GM19395 (cell line): Measurements from ENCODE around the gene SNAPC1.
A peak's percentile ranks its signal among the peaks of the same experiment; 100 is the strongest.

Experiments used
- ATAC-seq: cut with Tn5 transposase; IDR thresholded peaks from one replicate; pipeline ENCODE4 v1.9.1; 2021; ENCODE audit warnings: mild to moderate bottlenecking, moderate library complexity; ENCODE audit not compliant: unreplicated experiment

The SNAPC1 gene

DNA sequence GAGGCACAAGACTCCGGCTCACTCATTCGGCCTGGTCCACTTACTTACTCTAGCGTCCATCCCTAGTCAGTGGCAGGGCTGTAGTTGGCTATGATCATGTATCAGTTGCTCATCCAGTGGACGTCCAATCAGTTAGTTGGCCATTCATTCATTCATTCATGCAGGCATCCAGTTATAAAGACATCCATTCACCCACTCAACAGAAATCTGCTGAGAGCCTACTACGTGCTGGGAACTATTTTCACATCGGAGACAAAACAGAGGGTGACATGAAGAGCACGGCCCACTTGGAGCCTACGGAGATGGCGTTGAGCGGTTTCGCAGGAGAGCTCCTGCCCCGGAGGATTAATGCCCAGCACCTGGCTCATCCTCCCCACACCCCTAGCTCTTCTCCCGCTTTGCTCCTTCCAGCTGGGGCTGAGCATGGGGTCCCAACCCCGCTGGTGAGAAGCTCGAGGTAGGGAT, 49.7 kb downstream of the SNAPC1 start:
- ATAC-seq, result no peak

DNA sequence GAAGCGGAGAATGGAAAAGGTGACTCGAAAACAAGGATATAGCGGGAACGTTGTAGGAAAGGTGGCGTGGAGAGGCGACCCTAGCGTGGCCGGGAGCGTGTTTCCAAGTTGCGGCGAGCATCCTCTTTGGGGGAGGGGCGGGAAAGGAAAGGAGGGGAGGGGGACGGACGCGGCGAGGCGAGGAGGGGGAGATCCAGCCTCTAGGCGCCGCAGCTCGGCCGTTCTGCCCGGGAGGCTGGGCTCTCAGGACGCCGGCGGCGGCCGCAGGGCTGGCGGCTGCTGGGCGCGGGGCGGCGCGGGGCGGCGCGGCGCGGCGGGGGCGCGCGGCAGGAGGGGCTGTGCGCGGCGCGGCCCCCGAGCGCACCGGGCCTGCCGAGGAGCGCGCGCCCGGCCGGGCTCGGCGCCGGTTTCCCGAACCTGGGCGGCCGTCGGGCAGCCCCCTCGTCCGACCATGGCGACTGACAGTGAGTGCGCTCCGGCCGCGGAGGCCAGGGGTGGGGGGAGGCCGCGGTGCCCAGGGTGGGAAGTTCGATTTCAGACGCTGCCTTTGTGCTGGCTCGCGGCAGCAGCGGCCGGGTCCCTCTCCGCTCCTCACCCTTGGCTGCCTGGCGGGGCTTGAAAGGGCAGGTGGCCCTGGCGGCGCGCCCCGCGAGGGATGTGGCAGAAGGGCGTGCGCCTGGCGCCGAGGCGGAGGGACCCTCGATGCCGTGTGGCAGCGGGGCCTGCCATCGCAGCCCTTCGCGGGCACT, 50.3 kb downstream of the SNAPC1 start, which contains the start of gene SYT16:
Gene SYT16, plus strand, starts transcription at position 357 of the 749 bp plus-strand sequence.
- ATAC-seq, result no peak

DNA sequence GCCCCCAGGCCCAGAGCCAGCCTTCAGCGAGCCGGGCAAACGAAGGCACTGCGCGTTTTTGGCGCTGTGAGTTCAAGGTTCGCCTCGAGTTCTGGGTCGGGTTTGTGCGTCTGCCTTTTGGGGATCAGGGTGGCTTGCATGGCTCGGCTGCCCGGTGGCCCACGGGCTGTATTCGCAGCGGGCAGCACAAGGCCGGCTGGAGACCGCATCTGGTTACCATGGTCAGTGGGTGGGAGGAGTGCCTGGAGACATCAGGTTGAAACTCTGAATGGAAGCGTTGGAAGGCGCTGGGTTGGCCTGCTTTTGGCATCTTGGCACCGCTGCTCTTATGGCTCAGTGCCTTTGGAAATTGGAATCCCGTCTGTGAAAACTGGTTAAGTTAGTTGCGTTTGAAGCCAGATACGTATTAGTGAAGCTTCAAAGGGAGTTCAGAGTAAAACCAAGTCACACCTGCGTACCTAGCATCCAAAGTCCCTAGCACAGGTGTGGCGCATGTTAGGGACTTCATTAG, 50.9 kb downstream of the SNAPC1 start:
- ATAC-seq, result no peak

DNA sequence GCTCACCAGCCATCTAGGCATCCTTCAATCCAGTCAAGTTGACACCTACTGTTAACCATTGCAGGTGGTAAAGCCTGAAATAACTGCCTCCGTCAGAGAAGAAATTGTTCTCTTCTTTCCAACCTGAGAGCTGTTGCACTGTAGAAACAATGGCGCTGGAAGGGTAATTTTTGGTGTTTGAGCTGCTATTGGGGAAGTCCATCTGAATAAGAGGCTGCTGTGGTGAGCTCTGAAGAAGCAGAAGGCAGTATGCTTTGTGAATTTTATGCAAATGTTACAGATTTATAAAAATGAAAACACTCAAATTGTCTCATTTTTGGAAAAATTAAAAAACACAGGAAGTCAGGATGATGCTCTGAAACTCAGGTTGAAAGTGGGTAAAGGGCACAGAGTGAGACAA, 60.2 kb downstream of the SNAPC1 start:
- ATAC-seq, result no peak

DNA sequence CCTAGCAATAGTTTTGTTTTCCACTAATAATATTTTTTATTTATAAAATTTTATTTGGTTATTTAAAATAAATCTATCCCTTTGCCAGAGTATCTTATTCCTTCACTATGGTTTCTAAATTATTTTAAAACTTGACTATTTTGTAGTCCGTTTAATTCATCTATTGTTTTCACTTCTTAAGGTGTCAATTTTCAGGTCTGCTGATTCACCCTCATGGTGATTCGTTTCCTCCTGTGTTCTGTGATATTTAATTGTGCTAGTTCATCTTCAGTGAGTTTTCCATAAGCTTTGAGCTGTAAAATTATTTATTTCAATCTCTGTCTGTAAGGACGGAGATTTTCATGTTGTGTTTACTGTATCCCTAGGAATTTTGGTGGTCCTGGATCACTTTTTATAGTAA, 70.6 kb downstream of the SNAPC1 start:
- ATAC-seq, result no peak

DNA sequence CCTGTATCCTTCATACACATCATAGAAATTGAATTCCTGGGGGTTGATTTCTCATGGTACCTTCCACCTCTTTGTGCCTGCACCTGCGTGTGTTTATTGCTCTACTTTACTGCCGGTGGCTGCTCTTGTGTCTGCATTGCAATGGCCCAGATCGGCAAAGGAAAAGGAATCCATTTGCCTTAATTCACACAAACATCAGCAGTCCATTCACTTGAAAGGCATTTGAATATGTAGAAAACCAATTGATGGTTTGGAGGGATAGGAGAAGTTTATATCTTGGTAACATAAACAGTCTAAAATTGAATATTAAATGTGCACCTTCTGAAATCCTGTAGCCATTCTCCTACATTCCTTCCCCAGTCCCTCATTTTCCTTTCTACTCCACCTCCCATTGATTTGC, 74.0 kb downstream of the SNAPC1 start:
- ATAC-seq, result no peak

DNA sequence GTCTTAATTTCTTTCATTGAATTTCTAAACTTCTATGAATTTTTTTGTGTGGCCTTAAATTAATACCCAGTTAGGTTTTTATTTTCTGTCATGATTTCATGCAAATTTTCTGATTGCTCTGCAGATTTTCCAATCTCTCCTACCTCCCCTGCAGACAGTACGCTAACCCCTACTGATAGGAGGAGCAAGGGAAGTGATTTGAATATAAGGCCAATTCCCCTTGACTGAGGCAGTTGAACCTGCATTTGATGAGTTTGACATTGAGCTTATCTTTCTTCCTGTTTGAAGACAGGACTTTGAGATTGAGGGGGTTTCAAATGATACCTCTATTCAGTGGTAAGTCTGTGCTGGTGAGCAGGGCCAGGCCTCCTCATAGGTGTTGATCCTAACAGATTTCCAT, 74.6 kb downstream of the SNAPC1 start:
- ATAC-seq, result no peak

DNA sequence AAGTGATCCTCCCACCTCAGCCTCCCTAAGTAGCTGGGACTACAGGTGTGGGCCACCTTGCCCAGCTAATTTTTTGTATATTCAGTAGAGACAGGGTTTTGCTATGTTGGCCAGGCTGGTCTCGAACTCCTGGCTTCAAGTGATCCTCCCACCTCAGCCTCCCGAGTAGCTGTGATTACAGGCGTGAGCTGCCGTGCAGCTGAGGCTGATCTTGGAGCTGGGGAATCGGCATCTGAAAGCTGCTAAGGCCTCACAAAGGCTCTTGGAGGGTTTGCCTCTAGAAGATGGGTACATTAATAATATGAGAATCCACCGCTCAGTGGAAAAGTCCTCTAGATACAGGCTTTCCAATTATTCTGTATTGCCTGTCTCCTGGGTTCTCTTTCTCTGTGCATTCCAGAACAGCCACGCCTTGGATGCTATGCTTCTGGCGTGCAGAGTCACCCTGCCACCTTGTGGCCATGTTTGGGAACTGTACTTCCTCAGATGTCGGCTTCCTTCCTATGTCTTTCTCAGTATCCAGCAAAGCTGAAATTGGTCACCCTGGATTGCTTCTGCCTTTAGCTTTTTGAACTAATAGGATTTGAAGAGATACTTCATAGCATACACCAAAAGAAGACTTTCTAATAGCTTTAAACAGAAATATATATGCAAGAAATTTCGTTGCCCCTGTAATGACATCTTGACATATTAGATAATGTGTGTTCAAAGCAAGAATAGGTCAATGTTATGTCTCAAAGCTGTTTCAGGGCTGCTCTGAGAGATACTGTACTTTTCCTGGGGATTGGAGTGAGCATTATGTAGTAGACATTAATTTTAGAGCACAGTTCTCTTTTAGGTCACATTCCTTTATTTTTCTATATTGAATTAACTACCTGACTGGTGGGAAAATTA, 75.4 kb downstream of the SNAPC1 start:
- peak; percentile 97 for ATAC-seq

DNA sequence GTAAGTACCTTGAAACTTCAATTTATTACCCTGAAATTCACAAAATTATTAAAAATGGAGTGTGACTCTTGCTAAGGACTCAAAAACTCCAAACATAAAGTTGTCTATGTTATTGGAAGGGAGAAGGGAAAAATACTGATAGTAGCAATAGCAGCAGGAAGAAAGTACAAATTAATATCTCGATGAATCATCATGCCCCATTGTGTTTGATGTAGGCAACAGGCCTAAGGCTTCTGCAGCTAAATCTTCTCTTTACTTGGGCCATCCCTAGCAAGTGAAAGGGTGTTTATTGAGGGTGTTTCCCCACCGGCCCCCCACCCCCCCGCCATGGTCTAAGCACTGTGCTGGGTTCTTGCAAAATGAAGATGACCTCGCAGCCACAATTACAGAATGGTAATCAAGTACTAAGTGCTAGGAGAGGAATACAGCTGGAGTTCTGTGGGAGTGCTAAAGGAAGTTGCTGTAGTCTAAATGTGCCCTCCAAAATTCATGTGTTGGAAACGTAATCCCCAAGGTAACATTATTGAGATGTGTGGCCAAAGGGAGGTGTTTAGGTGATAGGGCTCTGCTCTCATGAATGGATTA, 76.5 kb downstream of the SNAPC1 start:
- no peak for ATAC-seq

DNA sequence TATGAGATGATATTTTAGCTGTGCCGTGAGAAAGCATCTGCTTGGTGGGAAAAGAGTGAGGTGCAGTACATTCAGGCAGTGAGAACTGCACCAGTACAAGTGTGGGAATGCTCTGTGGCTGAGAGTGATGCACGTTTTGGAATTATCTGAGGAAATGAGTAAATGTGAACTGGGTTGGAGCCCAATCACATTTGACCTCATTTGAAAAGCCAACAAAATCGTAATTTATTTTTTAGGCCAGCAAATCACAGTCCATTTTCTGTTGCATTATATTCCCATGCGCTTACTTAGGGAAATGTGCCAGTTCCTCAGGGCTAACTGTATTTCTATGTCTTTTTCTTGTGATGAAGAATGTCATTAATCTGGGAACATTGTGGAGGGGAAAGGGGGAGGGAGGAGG, 77.3 kb downstream of the SNAPC1 start:
- ATAC-seq, result no peak

DNA sequence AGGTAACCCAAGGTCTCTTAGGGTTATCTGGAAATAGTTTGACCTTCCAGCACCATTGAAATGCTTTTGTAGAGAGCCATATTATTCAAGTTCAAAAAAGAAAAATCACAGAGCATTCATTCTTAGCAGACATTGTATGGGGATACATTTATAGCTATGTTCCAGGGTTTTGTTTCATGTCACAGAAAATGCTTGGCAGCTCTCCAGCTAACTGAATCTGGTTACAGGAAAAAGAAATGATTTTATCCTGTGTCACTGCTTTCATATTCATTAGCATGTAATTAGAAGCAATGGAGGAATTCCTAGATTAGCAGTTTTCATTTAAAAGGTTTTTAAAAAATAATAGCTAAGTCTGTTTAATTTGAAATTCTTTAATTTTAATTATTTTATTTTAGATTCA, 78.9 kb downstream of the SNAPC1 start:
- no peak for ATAC-seq
